Activated CD4-positive, alpha-beta T cell treated with anti-CD3 and anti-CD28 coated beads, Interleukin-2, amount 50 U/mL, for 4 hours (primary cell): ENCODE results near the gene KPTN.

ENCODE experiments used
- DNase-seq, 2 experiments: peaks; one replicate each; pipeline ENCODE4 v3.0.0-alpha.2; 2020

Gene KPTN

DNA sequence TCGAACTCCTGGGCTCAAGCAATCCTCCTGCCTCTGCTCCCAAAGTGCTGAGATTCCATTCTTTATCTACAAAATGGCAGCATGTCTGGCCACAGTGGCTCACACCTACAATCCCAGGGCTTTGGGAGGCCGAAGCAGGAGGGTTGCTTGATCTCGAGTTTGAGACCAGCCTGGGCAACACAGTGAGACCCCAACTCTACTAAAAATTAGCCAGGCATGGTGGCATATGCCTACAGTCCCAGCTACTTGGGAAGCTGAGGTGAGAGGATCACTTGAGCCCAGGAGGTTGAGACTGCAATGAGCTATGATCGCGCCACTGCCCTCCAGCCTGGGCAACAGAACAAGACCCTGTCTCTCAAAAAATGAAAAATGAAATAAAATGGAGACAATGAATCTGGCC, 24.7 kb upstream of the KPTN start:
- no peak for DNase-seq

DNA sequence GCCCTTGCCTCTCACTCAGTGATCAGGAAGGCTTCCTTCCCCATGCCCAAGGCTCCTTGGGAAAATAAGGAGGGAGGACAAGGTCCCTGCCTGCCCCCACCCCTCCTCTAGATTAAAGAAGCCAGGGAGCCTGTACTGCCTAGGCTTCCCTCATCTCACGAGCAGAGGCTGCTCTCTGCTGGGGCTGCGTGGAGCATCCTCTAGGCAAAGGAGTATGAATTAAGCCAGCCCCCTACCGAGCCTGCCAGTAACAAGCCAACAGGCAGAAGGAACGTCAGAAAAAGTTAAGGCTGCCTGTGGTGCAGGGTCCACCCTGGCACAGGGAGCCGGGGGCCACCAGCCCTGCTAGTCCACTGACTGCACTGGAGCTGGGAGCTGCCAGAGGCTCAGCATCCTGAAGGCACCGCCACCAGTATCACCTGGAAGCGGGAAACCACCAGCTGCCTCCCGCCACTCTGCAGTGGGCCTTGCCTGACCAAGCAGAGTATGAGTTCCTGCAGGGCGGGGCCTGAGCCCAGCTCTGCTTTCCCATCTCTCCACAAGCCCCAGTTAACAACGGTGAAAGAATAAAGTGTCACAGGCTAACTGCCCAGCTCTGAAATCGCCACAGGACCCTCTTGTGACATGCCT, 24.0 kb upstream of the KPTN start:
- no peak for DNase-seq

DNA sequence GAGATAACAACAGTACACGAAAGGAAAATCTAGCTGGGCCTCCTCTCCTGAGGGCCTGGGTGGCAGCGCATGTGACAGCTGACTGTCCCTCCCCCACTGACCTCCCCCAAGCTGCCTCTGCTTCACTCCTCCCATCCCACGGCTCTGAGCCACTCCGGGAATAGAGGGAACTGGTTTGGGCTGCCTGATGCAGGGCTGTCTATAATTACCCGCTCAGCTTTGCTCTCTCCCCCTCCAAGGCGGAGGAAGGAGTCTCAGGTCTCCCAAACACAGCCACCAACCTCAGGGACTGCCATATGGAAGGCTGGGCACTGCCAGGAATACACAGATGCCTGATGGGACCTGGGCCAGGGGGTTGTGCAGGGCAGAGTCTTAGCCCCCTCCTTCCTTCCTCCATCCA, 23.0 kb upstream of the KPTN start:
- DNase-seq: no peak

GRCh38 chr19:47506459-47506858, 22.4 kb upstream of the KPTN start:
- DNase-seq: no peak

- no peak for DNase-seq
These were observed 21.5 kb upstream of the KPTN start for GRCh38 chr19:47505506-47505905.

DNA sequence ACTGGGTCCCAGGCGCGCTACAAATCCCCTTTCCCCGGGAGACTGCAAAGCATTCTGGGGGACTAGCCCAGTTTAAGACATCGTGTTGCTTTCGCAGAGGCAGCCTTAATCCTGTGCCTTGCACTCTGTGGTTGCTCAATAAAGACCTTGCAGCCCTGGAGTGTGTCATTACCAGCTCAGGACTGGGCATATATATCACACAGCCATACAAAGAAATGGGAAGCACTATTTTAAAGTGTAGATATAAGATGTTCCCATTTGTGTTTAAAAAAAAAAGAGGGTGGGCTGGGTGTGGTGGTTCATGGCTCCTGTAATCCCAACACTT, 19.8 kb upstream of the KPTN start:
- no peak for DNase-seq

GRCh38 chr19:47503130-47503825, 19.3 kb upstream of the KPTN start:
- DNase-seq: no peak

DNA sequence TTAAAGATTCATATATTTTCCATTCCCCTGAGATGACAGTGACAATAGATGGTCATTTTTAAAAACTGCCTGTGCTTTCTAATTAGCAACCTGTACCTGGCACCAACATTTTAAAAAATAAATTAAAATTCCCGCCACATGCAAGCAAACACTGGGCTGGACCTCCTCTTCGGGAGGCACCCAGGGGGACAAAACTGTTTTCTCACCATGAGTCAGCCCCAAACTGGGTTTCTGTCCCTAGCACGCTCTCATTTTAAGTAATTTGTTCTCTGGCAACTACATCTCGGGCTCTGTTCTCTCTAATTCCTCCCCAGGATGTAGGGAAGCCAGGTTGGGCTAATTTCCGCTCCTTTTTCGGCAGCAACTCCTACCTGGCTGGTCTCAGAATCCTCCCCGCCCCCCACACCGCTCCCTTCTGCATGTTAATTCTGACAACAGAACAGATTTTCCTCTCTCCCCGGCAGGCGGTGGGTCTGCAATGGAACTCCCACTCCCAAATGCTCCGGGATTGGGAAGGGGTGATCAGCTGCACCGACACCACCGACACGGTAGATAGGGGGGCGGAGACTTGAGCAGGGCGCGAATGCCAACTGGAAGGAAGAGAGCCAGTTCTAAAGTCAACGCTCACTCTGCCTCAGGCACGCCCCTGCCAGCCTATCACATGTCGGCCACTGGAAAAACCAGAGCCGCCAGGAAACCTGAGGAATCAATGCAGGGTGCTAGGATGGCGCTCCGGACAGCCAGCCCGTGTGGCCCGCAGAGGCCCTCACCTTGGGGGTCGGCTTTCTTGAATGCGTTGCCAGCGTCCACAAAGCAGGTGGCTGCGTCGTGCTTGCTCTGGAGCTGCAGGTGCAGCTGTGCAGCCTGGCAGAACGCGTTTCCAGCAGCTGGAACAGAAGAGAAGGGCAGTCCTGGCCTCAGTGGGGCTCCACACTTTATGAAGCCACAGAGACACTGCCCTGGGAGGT, 16.1 kb upstream of the KPTN start:
- DNase-seq: no peak

GRCh38 chr19:47499371-47499770, 15.4 kb upstream of the KPTN start:
- no peak for DNase-seq

DNA sequence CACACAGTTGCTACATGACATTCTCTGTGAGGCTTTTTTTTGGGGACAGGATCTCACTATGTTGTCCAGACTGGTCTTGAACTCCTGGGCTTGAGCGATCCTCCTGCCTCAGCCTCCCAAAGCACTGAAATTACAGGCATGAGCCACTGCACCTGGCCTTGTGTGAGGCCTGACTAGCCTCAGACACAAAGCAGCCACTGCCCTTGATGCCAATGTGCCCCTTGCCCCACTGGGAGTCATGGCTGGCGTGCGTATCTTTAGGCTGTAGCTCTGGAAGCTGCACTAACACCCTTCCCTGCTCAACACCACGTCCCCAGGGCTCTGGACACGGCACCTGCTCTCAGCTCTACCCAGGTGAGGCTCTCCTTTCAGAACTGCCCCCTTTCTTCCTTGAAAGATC, 14.5 kb upstream of the KPTN start:
- no peak for DNase-seq

GRCh38 chr19:47497821-47498520, 14.0 kb upstream of the KPTN start:
- no peak for DNase-seq

DNA sequence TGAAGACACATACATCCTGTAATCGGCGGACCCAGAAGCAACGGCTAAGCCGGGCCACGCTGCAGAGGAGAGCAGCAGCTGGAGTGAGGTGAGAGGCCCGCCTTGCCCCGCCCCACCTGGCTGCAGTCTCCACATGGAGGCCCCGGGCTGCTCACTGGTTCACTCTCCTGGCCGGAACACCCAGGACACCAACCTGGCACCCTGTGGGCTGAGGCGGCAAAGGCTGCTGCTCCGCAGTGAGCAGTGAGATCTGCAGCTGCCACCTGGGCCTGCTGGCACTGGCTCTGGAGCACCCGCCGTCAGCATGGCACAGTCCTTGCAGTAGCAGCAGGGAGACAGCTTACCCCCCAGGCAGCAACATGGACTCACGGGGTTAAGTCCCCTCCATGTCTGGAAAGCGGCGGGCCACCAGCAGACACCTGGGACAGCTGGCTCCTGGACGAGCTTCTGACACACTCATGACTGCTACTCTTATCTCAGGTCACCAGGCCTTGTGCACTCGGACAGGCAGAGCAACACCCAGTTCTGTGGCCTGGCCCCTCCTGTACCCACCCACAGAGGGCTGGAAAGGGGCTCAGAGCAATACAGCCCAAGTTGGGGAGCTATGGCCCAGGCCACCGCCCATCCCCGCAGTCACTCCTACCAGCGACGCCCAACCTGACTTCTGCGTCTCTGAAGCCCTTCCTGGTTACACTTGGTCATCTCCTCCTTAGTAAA, 13.2 kb upstream of the KPTN start:
- DNase-seq: no peak

GRCh38 chr19:47495478-47496372, 11.7 kb upstream of the KPTN start:
- no peak for DNase-seq

- no peak for DNase-seq
These were observed 10.7 kb upstream of the KPTN start for GRCh38 chr19:47494729-47495128.

- no peak for DNase-seq
These were observed 10.2 kb upstream of the KPTN start for GRCh38 chr19:47494211-47494547.

GRCh38 chr19:47493378-47494210, 9.6 kb upstream of the KPTN start:
- no peak for DNase-seq

DNA sequence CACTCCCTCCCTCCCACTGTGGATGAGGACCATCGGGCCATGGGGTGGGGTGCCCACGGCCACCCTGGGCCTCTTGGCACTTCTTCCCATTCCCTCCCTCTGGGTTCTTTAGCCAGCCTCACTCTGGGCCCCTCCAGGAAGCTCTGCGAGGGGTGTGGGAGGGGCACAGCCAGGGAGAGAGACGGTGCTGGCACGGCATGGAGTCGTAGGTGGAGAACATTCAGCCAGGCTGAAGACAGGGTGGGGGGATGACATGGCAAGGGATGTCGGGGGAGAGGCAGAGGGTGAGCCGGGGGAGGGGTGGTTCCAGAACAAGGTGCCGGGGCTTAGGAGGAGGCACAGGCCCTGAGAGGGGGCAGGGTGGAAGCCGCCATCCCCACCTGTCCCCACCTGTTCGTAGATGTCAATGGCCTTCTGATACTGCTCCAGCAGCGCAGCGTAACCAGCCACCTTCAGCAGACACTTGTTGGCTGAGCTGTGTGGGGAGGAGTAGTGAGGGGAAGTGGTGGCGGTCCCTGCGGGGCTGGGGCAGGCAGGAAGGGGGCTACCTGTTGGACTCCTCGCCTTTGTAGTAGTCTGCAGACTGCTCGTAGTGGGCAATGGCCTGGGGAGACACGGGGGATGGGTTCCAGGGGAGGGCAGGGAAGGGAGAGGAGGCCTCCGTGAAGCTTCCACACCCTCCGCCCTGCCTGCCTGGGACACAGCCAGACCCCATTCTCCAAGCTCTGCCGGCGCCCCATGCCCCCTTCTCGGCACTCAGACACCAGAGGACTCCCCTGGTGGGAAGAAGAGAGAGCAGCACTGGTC, 8.8 kb upstream of the KPTN start:
- no peak for DNase-seq

DNA sequence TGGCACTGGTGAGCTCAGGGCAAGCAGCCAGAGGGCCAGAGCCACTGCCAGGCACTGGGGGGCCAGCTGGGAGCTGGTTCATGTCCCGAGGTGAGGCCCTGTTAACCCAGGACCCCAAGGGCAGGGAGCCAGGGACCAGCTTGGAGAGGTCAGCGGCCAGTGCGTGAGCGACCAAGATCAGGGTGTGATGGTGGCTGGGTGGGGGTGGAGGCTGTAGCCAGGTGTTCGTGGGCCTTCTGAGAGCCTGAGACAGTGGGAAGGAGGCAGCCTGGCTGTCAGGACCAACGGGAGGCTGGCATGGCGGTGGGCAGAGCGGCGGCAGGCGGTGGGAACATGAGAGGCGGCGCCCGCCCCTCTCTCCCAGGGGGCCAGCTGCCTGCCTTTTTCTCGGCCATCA, 8.1 kb upstream of the KPTN start:
- no peak for DNase-seq

- DNase-seq: no peak
These were observed 7.5 kb upstream of the KPTN start for GRCh38 chr19:47491358-47492136.
